ENCODE results near the gene TECRL. TPM values are rescaled to one million over a fixed set of nuclear protein-coding genes. Genes with fewer than 3 reads are reported as not detected.

The TECRL gene
- total RNA-seq, 4 donors from 2014 or later = not detected

- no peak for TF ChIP-seq CTCF (IDR thresholded peaks at IDR 0.05; ENCODE audit: low read depth)
Observed at GRCh38 chr4:64266263-64266662, 143.0 kb downstream of the TECRL start.

GRCh38 chr4:64251781-64252180, 157.5 kb downstream of the TECRL start:
- TF ChIP-seq CTCF (IDR thresholded peaks at IDR 0.05; ENCODE audit: low read depth) = no peak

- no peak for TF ChIP-seq CTCF (IDR thresholded peaks at IDR 0.05; ENCODE audit: low read depth)
Observed at GRCh38 chr4:64250488-64250887, 158.8 kb downstream of the TECRL start.

GRCh38 chr4:64250061-64250460, 159.2 kb downstream of the TECRL start:
- no peak for TF ChIP-seq CTCF (IDR thresholded peaks at IDR 0.05; ENCODE audit: low read depth)

GRCh38 chr4:64248186-64248585, 161.1 kb downstream of the TECRL start:
- TF ChIP-seq CTCF (IDR thresholded peaks at IDR 0.05; ENCODE audit: low read depth) = no peak

- no peak for TF ChIP-seq CTCF (IDR thresholded peaks at IDR 0.05; ENCODE audit: low read depth)
Observed at GRCh38 chr4:64230709-64231310, 178.4 kb downstream of the TECRL start.

Small RNAs within 50 kb of the gene (small RNA-seq; reads per million reads assigned to genes)
- gene RNU6-191P = not detected

Measured in subcutaneous adipose tissue (tissue), 4 donors.